ENCODE data around the gene TCERG1L.

TCERG1L gene

GRCh38 chr10:131116216-131116990, 195.1 kb downstream of the TCERG1L start:
- no peak overlapping the region for H3K4me3 ChIP-seq (ENCODE audit: low read depth, low read length)
- POLR2A ChIA-PET, result no interaction called here
- CTCF ChIA-PET, result no interaction called here
- no peak for TF ChIP-seq CTCF (IDR thresholded peaks at IDR 0.05; ENCODE audit: insufficient read depth, low read length, missing control alignments)
- DNase-seq (ENCODE audit: low read depth, low spot score), result no peak

GRCh38 chr10:131115801-131116200, 195.7 kb downstream of the TCERG1L start:
- ChIA-PET POLR2A (no interaction called here), CTCF (no interaction called here)
- no peak overlapping the region for H3K4me3 ChIP-seq (ENCODE audit: low read depth, low read length)
- TF ChIP-seq CTCF (IDR thresholded peaks at IDR 0.05; ENCODE audit: insufficient read depth, low read length, missing control alignments), result no peak
- no peak for DNase-seq (ENCODE audit: low read depth, low spot score)

- POLR2A ChIA-PET, result no interaction called here
- no peak for DNase-seq (ENCODE audit: low read depth, low spot score)
- no peak overlapping the region for H3K4me3 ChIP-seq (ENCODE audit: low read depth, low read length)
- CTCF ChIA-PET, result no interaction called here
- no peak for TF ChIP-seq CTCF (IDR thresholded peaks at IDR 0.05; ENCODE audit: insufficient read depth, low read length, missing control alignments)
These were observed 196.2 kb downstream of the TCERG1L start for GRCh38 chr10:131115321-131115720.

- no peak for TF ChIP-seq CTCF (IDR thresholded peaks at IDR 0.05; ENCODE audit: insufficient read depth, low read length, missing control alignments)
- ChIA-PET CTCF (no interaction called here), POLR2A (no interaction called here)
- DNase-seq (ENCODE audit: low read depth, low spot score), result no peak
- no peak overlapping the region for H3K4me3 ChIP-seq (ENCODE audit: low read depth, low read length)
These were observed 196.7 kb downstream of the TCERG1L start for GRCh38 chr10:131114846-131115245.

GRCh38 chr10:131113709-131114291, 197.7 kb downstream of the TCERG1L start:
- DNase-seq (ENCODE audit: low read depth, low spot score), result no peak
- POLR2A ChIA-PET, result no interaction called here
- no peak overlapping the region for H3K4me3 ChIP-seq (ENCODE audit: low read depth, low read length)
- TF ChIP-seq CTCF (IDR thresholded peaks at IDR 0.05; ENCODE audit: insufficient read depth, low read length, missing control alignments), result no peak
- CTCF ChIA-PET, result no interaction called here

GRCh38 chr10:131113165-131113564, 198.4 kb downstream of the TCERG1L start:
- ChIA-PET POLR2A (no interaction called here), CTCF (no interaction called here)
- no peak for DNase-seq (ENCODE audit: low read depth, low spot score)
- H3K4me3 ChIP-seq (ENCODE audit: low read depth, low read length), result no peak overlapping the region
- no peak for TF ChIP-seq CTCF (IDR thresholded peaks at IDR 0.05; ENCODE audit: insufficient read depth, low read length, missing control alignments)

Data from AG04449 (cell line).